HEK293 (cell line): Measurements from ENCODE around the gene ZDHHC8.

Source experiments
- CTCF ChIA-PET: fragments of 350-600 bp; formaldehyde crosslinking; extraction: SDS; loops from one replicate; lab custom pipeline; 2021; ENCODE audit warnings: antibody characterized with exemption; lab: Yijun Ruan, JAX
- POLR2A ChIA-PET: fragments of 300-600 bp; formaldehyde crosslinking; extraction: SDS; loops from one replicate; lab custom pipeline; 2020; ENCODE audit warnings: antibody characterized with exemption, inconsistent platforms; lab: Yijun Ruan, JAX
- H3K27ac ChIP-seq: fragments of 200-500 bp; sonication (Bioruptor generic); 2 replicates; pipeline ENCODE4 v1.5.1; 2014; ENCODE audit warnings: low read depth, low read length, control low read depth, inconsistent platforms; ENCODE audit errors: extremely low read depth
- H3K36me3 ChIP-seq, 2 experiments: fragments of 200-500 bp in 1 of 2; sonication (Bioruptor generic) in 1 of 2; 1 replicate in 1 of 2; 2 replicates in 1 of 2; pipeline ENCODE4 v1.5.1; 2014 to 2017; ENCODE audit warnings: inconsistent platforms in 2 of 2, low read length in 2 of 2; ENCODE audit not compliant: control insufficient read depth in 2 of 2, insufficient read depth in 1 of 2
- H3K4me1 ChIP-seq: fragments of 200-500 bp; sonication (Bioruptor generic); 2 replicates; pipeline ENCODE4 v1.5.1; 2014; ENCODE audit warnings: mild to moderate bottlenecking, low read length, inconsistent platforms; ENCODE audit not compliant: control insufficient read depth, insufficient read depth
- H3K4me3 ChIP-seq: 2 replicates; pipeline ENCODE4 v1.5.1; 2011; ENCODE audit warnings: low read depth, mild to moderate bottlenecking, control low read depth, low read length, moderate library complexity
- H3K9me3 ChIP-seq: fragments of 200-500 bp; sonication (Bioruptor generic); 2 replicates; pipeline ENCODE4 v1.5.1; 2014; ENCODE audit warnings: low read depth, low read length, inconsistent platforms; ENCODE audit not compliant: control insufficient read depth, insufficient read depth
- CTCF ChIP-seq: fragments of 450-650 bp; formaldehyde crosslinking; IDR thresholded peaks from 2 replicates; pipeline ENCODE4 v1.5.1; 2016; ENCODE audit warnings: missing biosample characterization, missing genetic modification characterization
- MEIS1 ChIP-seq: sonication (generic); formaldehyde crosslinking; IDR thresholded peaks from 2 replicates; pipeline ENCODE4 v1.8.1; 2022; ENCODE audit warnings: missing genetic modification reagents, mild to moderate bottlenecking, borderline replicate concordance
- MYNN ChIP-seq: fragments of 450-650 bp; formaldehyde crosslinking; IDR thresholded peaks from 2 replicates; pipeline ENCODE4 v1.5.1; 2016; ENCODE audit warnings: missing biosample characterization, missing genetic modification characterization, borderline replicate concordance
- PBX3 ChIP-seq: sonication (generic); formaldehyde crosslinking; IDR thresholded peaks from 2 replicates; pipeline ENCODE4 v1.8.1; 2022; ENCODE audit warnings: mild to moderate bottlenecking, moderate library complexity, missing genetic modification reagents
- PRDM10 ChIP-seq: fragments of 450-650 bp; formaldehyde crosslinking; IDR thresholded peaks from 2 replicates; pipeline ENCODE4 v1.5.1; 2016; ENCODE audit warnings: missing biosample characterization, missing genetic modification characterization
- SETDB1 ChIP-seq: IDR thresholded peaks from one replicate; pipeline ENCODE4 v1.6.1; 2017; ENCODE audit warnings: mild to moderate bottlenecking, low read length, moderate library complexity, mixed read lengths; ENCODE audit not compliant: insufficient read length
- ZBTB20 ChIP-seq: fragments of 450-650 bp; formaldehyde crosslinking; IDR thresholded peaks from 2 replicates; pipeline ENCODE4 v1.5.1; 2016; ENCODE audit warnings: missing biosample characterization, missing genetic modification characterization
- ZBTB44 ChIP-seq: fragments of 450-650 bp; IDR thresholded peaks from 2 replicates; pipeline ENCODE4 v1.5.1; 2018; ENCODE audit warnings: missing biosample characterization, mild to moderate bottlenecking, missing genetic modification characterization
- ZBTB48 ChIP-seq: fragments of 450-650 bp; formaldehyde crosslinking; IDR thresholded peaks from 2 replicates; pipeline ENCODE4 v1.5.1; 2016; ENCODE audit warnings: missing biosample characterization, missing genetic modification characterization
- ZNF112 ChIP-seq: fragments of 450-650 bp; formaldehyde crosslinking; IDR thresholded peaks from 2 replicates; pipeline ENCODE4 v1.5.0; 2017; ENCODE audit warnings: missing biosample characterization, missing genetic modification characterization
- ZNF132 ChIP-seq: fragments of 450-650 bp; formaldehyde crosslinking; IDR thresholded peaks from 2 replicates; pipeline ENCODE4 v1.5.1; 2017; ENCODE audit warnings: missing biosample characterization, missing genetic modification characterization, borderline replicate concordance
- ZNF366 ChIP-seq: fragments of 450-650 bp; formaldehyde crosslinking; conservative IDR thresholded peaks from 2 replicates; pipeline ENCODE4 v1.5.1; 2016; ENCODE audit warnings: missing biosample characterization, missing genetic modification characterization
- ZNF48 ChIP-seq: fragments of 450-650 bp; formaldehyde crosslinking; IDR thresholded peaks from 2 replicates; pipeline ENCODE4 v1.5.1; 2016; ENCODE audit warnings: missing biosample characterization, missing genetic modification characterization
- ZNF571 ChIP-seq: fragments of 450-650 bp; formaldehyde crosslinking; IDR thresholded peaks from 2 replicates; pipeline ENCODE4 v1.5.0; 2017; ENCODE audit warnings: missing biosample characterization, missing genetic modification characterization
- ZNF610 ChIP-seq: fragments of 450-650 bp; formaldehyde crosslinking; IDR thresholded peaks from 2 replicates; pipeline ENCODE4 v1.5.1; 2016; ENCODE audit warnings: missing biosample characterization, missing genetic modification characterization, borderline replicate concordance
- ZNF621 ChIP-seq: fragments of 450-650 bp; formaldehyde crosslinking; IDR thresholded peaks from 2 replicates; pipeline ENCODE4 v1.5.1; 2017; ENCODE audit warnings: missing biosample characterization, missing genetic modification characterization
- ZNF658 ChIP-seq: fragments of 450-650 bp; formaldehyde crosslinking; IDR thresholded peaks from 2 replicates; pipeline ENCODE4; 2016; ENCODE audit warnings: missing biosample characterization, missing genetic modification characterization
- ZNF701 ChIP-seq: fragments of 450-650 bp; formaldehyde crosslinking; IDR thresholded peaks from 2 replicates; pipeline ENCODE4 v1.5.1; 2016; ENCODE audit warnings: missing biosample characterization, missing genetic modification characterization

ZDHHC8 gene

GRCh38 chr22:20099099-20099711 lies 32.4 kb upstream of the ZDHHC8 start (continued):
- TF ChIP-seq ZBTB44 (tag by site-specific recombination) (no peak), ZNF366 (no peak), MEIS1 (no peak), SETDB1 (no peak)

- TF ChIP-seq PBX3 (CRISPR knock-in tag), result no peak
- no peak for TF ChIP-seq ZNF48 (tag by site-specific recombination)
- no peak for TF ChIP-seq ZNF658
- TF ChIP-seq PRDM10 (tag by site-specific recombination), result no peak
- TF ChIP-seq ZNF112, result no peak
- TF ChIP-seq ZNF701 (tag by site-specific recombination), result no peak
- TF ChIP-seq ZBTB48, result no peak
- TF ChIP-seq ZNF571, result no peak
- TF ChIP-seq ZNF621, result no peak
- TF ChIP-seq MYNN (tag by site-specific recombination), result no peak
- no peak for TF ChIP-seq ZNF610 (tag by site-specific recombination)
- TF ChIP-seq, all 188 proteins: peak for 0
- H3K4me3 ChIP-seq, result no peak overlapping the region
- H3K36me3 ChIP-seq, result peaks cover 40 to 98% of the 10 kb centered on the region in 2 experiments
- ChIA-PET CTCF (interaction anchor here (0.7 to 1.9 kb wide), 4 partner anchors 9 to 136 kb away, joined by 4 to 6 read pairs (median 5); no protein-coding TSS in a partner anchor), POLR2A (interaction anchor here (0.9 kb wide), 1 partner anchor 22 kb away, joined by 3 read pairs; no protein-coding TSS in a partner anchor)
- no peaks in the 10 kb centered on the region for H3K9me3 ChIP-seq
- no peaks in the 10 kb centered on the region for H3K4me1 ChIP-seq
- no peak overlapping the region for H3K27ac ChIP-seq
These were observed 30.0 kb upstream of the ZDHHC8 start for GRCh38 chr22:20101638-20102037.

- no peak overlapping the region for H3K4me3 ChIP-seq
- H3K36me3 ChIP-seq, result peaks cover 36 to 98% of the 10 kb centered on the region in 2 experiments
- no peak for TF ChIP-seq ZNF132 (tag by site-specific recombination)
- TF ChIP-seq ZBTB20, result no peak
- TF ChIP-seq CTCF (tag by site-specific recombination), result peak; percentile 27; the same call in 1 of the 2 replicates
- H3K27ac ChIP-seq, result no peak overlapping the region
- ChIA-PET CTCF (interaction anchor here (0.6 to 1.9 kb wide), 4 partner anchors 9 to 137 kb away, joined by 3 to 6 read pairs (median 5); no protein-coding TSS in a partner anchor), POLR2A (interaction anchor here (0.7 kb wide), 2 partner anchors 14 to 23 kb away, joined by 3 read pairs; partner anchors contain the start of gene DGCR8)
- no peaks in the 10 kb centered on the region for H3K9me3 ChIP-seq
- no peaks in the 10 kb centered on the region for H3K4me1 ChIP-seq
These were observed 29.3 kb upstream of the ZDHHC8 start for GRCh38 chr22:20102203-20102780.
